GM19023 (cell line): Measurements from ENCODE around the gene ATXN1.

Experiments
- ATAC-seq: cut with Tn5 transposase; IDR thresholded peaks from one replicate; pipeline ENCODE4 v1.9.1; 2021; ENCODE audit warnings: mild to moderate bottlenecking, moderate library complexity; ENCODE audit not compliant: unreplicated experiment

Gene ATXN1

DNA sequence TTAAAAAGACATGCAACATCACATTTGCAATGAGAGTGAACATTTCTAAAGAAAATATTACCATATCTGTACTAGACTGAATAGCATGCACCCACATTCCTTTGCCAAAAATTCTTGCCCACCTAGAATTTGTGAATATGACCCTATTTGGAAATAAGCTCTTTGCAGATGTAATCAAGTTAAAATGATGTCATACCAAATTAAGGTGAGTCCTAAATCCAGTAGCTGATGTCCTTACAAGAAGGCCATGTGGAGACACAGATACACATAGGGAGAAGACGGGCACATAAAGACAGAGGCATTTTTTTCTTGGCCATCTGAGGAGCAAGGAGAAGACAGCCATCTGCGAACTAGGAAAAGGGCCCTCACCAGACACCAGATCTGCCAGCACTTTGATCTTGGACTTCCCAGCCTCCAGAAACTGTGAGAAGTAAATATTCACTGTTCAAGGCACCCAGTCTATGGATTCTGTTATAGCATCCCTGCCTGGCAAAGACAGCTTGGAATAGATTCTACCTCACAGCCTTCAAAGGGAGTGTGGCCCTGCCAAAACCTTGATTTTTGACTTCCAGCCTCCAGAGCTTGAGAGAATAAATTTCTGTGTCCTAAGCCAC lies 22.8 kb upstream of the ATXN1 start:
- ATAC-seq = no peak

DNA sequence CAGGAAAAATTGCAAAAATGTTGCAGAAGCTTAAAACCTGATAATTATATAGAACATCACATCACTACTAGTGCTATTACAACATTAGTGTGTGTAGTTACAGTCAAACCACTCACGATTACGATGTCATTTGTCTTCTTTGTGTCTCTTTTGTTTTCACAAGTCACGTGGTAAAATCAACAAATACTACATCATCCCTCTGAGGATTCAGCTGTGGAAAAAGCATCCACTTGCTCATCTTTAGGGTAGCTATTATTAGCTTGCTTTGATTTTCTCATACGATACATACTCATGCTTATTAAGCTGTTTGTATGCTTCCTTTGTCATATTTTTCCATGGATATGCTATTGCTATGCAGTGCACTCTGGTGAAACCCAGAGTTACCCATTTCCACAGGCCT lies 22.2 kb upstream of the ATXN1 start:
- no peak for ATAC-seq

DNA sequence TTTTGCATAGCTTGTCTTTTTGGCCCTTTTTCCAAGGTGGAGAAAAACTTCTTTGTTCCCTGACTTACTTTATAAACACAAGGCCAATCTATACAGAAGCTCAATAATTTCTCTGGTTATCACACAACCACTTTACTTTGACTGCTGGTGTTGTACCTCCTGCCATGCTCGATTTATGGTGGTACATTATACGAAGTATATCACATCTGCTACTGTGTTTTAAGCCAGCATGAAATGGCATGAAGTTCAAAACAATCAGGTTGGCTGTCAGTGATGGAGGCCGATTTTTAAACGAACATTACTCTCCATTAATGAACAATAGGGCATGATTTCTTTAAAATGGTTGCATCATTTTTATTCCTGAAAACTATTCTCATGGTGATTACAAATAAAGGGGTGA lies 21.0 kb upstream of the ATXN1 start:
- ATAC-seq = no peak

DNA sequence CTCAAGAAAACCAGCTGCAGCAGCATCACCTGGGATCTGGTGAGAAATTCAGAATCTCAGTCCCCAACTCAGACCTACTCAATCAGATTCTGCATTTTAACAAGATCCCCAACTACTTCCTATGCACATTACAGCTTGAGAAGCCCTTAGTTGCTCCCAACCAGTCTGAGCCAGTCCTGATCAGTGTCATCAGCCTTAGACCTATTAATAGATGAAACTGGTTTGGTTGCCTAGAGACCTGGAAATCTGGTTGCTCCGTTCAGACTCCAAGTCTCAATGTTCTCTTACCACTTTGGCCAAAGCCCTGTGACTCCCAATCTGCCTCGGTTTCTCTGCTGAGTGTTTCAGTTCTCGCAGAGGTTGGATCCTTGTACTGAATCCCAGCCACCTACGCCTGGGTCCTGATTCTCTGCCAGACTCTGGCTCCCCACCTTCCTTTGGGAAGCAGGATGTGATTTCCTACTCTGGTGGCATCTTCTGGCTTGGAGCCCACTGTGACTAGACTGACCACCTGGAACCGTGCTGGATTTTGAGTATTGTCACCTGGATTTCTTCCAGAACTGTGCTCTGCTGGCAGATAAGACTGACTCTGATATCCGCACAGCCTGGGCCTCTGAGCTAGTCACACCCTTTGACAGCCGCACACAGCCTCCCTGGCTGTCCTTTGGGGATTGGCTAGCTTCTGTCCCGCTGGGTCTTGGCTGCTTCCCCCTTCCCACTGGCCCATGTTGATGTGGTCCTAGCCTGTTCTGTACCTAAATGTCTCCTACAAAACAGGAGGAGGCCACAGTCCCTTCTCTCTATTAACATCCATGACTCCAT lies 20.3 kb upstream of the ATXN1 start:
- no peak for ATAC-seq

DNA sequence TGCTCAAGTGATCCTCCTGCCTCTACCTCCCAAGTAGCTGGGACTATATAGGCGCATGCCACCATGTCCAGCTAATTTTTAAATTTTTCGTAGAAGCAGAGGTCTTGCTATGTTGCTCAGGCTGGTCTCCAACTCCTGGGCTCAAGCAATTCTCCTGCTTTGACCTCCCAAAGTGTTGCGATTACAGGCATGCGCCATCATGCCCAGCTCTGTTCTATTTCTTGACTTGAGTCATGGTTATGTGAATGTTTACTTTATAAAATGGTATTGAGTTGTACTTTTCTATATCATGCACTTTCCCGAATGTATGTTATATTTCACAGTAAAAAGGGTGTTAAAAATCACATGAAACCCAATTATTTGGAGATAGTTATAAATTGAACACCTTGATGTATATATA lies 17.3 kb upstream of the ATXN1 start:
- no peak for ATAC-seq

- ATAC-seq = no peak
Observed at GRCh38 chr6:16777794-16778193, 16.5 kb upstream of the ATXN1 start.

DNA sequence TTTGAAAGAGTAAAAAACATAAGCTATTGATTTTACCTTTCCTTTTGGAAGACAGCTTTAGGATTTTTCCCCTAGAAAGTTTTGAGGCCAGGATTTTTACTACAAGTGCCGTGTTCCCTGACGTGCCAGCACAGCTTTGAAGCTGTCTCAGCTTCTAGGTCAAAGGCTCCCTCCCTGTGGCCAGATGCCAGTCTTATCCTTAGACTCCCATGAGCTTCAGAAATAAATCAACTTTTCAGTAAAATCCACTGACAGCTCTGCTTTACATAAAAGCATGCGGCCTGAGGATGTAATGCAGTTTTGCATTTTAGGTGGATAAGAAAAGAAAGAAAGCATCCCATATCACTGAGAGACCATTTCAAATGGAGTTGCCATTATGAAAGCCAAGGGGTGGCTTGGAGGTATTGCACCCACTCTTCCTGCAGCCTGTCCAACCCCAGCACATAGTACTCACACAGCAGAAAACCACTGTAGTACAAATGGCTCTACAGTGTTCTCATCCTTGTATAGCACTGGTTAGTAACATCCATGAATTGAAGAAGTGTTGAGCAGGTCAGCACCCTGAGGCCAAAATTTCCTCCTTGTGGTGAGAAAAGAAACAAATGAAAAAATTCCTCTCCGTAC lies 15.2 kb upstream of the ATXN1 start:
- ATAC-seq = no peak

DNA sequence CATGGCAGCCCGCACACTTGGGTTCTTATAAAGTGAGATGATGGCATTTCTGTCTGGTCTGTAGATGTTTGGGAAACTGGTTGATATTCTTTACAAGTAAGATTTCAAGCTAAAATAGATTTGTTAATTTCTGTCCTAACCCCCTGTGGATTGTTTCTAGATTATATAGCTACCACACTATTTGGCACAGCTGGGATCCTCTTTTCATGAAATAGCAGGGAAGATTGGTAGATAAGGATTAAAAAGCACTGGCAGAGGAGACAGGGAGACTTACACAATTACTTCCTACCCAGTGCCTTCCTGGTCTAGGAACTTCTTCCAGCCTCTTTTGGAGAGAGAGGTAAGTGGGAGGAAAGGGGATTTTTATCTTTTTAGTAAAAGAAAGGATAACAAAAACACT lies 13.2 kb upstream of the ATXN1 start:
- no peak for ATAC-seq

DNA sequence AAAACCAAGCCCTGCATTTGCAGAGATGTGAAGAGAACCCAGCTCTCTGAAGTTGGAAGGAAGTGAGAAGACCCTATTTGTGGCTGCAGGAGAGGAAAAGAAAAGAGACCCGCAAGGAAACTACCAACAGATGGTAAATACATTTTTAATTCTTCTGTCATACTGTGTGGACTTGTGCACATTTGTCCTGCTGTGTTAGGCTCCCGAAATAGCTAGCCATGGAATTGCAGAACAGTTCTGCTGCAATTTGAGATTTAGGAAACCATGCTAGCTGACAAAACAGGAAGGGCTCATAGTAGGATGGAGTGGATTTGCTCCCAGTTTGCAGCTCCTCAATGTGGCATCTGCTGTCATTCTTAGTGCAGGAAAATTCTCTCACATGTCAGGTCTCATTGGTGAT lies 12.1 kb upstream of the ATXN1 start:
- ATAC-seq = no peak

DNA sequence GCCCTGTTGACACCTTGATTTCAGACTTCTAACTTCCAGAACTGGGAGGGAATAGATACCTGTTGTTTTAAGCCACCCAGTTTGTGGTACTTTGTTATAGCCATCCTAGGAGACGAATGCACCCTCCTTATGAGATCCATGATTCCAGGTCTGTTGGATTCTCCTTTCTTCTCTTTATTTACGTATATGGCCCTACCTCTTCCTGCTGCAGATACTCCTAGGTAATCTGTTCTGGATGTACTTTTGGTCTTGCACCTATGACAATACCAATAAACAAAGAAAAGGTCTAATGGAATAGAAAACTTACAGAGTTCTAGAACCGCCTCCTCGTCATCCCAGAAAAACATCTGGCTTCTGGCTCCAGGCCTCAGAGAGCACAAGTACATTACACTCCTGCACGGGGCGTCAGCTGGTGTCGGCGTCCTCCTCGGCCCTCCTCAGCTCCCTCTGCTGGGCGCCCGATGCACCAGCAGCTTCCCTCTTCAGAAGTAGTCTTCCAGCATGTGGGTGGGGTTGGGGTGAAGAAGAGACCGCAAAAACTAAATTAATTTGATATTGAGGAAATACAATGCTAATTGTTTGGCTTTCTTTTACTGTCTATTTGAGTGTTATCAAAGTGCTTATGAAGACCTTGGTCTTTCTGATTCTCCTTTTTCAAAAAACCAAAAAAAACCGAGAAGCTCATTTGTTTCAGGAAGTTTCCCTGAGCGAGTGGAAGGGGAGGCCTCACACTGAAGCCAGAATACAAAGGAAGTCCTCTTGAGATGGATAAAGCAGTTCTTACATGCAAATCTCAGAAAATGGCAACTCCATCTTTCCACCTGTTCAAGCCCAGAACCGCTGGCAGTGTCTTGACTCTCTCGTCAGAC lies 9.7 kb upstream of the ATXN1 start:
- ATAC-seq = peak; percentile 88

DNA sequence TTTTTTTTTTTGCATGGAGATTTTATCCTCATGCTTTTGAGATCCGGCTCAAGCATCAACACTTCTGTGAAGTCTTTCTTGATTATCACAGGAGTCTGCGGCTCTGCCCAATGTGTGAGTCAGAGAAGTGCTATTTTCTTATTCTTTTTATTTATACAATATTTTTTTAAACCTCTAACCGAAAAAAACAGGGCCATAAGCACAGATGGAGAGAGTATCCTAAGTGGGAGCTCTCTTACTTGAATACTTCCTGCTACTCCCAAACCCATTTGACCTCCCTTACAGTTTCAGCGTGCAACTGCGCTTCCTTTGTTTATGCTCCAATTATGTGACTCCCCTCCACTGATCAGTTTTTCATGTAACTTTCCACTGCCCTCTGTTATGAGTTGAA lies 8.7 kb upstream of the ATXN1 start:
- ATAC-seq = no peak

GRCh38 chr6:16769131-16769985 lies 8.1 kb upstream of the ATXN1 start:
- no peak for ATAC-seq

DNA sequence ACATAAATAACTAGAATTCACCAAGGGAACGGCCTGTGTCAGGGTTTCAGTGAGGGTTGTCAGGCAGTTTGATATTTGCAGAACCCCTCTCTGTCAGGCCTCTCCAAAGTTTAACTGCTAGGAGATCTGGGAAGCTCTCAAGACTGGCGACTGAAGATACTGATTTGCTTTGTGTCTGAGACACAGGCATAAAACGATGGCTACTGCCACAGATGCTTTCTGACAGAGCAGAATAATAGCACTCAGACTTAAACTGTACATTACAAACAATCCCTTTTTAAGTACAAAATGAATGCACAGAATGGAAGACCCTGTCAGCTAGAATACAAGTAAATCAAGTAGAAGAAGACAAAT lies 7.2 kb upstream of the ATXN1 start:
- ATAC-seq = no peak

- no peak for ATAC-seq
Observed at GRCh38 chr6:16767765-16768476, 6.7 kb upstream of the ATXN1 start.

GRCh38 chr6:16766836-16767745 lies 5.8 kb upstream of the ATXN1 start:
- ATAC-seq = no peak

DNA sequence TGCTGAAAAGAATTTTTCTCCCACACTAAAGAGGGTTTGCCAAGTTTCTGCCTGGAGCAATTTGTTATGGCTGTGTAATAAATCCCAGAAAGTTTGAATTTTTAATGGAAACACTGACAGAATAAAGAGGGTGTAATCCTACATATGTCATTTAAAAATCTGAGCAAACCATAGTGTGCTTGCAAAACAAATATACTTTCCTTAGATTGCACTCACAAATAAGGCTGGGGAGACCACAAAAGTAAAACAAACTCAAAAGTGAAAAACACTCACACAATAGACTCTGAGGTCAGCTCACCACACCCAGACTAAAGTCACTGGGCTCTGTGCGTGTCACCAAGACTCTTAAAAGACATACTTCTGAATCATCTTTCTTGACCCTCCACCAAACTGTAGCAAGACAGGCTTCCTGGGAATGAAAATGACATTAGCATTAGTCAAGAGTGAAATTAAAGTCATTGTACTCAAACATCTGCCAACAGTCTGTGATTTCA lies 4.8 kb upstream of the ATXN1 start:
- ATAC-seq = no peak

GRCh38 chr6:16765235-16765634 lies 4.0 kb upstream of the ATXN1 start:
- ATAC-seq = no peak

DNA sequence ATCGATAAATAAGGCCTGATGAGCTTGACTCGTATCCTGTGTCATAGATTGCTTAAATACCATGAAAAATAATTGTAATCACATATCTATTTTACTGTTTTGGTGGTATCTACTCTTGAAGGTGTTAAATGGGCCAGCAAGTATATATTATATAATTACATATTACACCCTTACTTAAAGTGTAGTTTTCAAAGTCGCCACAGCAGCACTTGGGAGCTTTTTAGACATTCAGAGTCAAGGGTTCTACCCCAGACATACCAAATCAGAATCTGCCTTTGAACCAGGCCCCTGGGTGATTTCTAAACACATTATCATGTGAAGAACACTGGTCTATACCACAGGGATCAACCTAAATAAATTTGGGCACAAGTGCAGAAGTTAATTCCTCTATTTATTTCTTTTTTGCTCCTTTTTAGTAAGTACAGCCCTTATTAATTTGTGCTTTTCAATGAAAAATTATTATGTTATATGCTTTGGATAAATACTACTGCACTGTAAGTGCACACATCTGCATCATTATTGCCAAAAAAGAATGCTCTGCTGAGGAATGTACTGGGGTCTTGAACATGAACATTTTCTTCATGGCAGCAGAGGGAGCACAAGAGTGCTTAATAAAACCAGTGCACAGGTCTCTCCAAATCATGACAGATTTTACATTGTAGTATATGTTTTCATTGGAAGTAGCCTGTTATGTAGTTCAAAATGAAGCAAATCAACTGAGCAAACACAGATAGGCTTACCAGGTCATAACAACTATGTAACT lies 3.1 kb upstream of the ATXN1 start:
- ATAC-seq = no peak
